ENCODE results near the gene RAD54L. TPM values are rescaled to one million over a fixed set of nuclear protein-coding genes. Genes with fewer than 3 reads are reported as not detected.
"Not testable (repeated sequence)": the region's sequence is repeated elsewhere in the genome, so short reads cannot be mapped to it uniquely, and the experiment has no call there.

RAD54L gene
- total and polyA plus RNA-seq, 10 of the 15 experiments (the other 5 are each of a cell fraction or from before 2014, with no cell fraction given), result 12.9 to 54.2 (median 23.6) TPM

DNA sequence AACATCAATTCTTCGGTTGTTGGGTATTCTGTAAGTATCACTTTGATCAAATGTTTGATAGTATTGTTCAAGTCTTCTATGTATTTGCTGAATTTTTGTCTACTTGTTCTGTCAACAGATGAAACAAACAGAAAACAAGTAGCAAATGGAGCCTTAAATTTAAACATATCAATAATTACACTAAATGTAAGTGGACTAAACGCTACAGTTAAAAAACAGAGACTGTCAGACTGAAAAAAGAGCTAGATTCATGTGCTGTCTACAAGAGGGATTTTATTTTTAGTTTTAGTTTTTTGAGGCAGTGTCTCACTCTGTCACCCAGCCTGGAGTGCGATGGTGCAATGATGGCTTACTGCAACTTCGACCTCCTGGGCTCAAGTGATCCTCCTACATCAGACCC is 10.7 kb upstream of the RAD54L start (continued):
- TF ChIP-seq, protein P1, sequence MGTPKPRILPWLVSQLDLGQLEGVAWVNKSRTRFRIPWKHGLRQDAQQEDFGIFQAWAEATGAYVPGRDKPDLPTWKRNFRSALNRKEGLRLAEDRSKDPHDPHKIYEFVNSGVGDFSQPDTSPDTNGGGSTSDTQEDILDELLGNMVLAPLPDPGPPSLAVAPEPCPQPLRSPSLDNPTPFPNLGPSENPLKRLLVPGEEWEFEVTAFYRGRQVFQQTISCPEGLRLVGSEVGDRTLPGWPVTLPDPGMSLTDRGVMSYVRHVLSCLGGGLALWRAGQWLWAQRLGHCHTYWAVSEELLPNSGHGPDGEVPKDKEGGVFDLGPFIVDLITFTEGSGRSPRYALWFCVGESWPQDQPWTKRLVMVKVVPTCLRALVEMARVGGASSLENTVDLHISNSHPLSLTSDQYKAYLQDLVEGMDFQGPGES (IDR thresholded peaks at IDR 0.05), result no peak
- no peak for TF ChIP-seq NBN (IDR thresholded peaks at IDR 0.05)

DNA sequence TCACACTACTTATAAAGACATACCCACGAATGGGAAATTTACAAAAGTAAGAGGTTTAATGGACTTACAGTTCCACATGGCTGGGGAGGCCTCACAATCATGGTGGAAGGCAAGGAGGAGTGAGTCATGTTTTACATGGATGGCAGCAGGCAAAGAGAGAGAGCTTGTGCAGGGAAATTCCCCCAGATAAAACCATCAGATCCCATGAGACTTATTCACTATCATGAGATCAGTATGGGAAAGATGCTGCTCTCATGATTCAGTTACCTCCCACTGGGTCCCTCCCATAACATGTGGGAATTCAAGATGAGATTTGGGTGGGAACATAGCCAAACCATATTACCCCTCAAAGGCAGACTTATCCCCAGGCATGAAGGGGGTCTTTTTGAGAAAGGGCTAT is 8.7 kb upstream of the RAD54L start:
- POLR2A ChIA-PET; H3K4me1 ChIP-seq (ENCODE audit: control insufficient read depth, insufficient read depth, low read length); SMC1A ChIA-PET (ENCODE audit: uncharacterized antibody, unreplicated experiment); H2AFZ ChIP-seq (ENCODE audit: control insufficient read depth, low read depth, low read length); FAIRE-seq; intact Hi-C loops (cut with micrococcal nuclease; ENCODE audit: unreplicated experiment); H3K27me3 ChIP-seq (replicated peaks in 1 of 2; ENCODE audit: control insufficient read depth in 2 of 2, insufficient read depth in 2 of 2, low read length in 1 of 2); H3K4me3 ChIP-seq; H3K79me2 ChIP-seq (ENCODE audit: control insufficient read depth, insufficient read depth, low read length); BruUV-seq (replicated peaks); H3K9ac ChIP-seq (ENCODE audit: control insufficient read depth, insufficient read depth, low read length); H4K20me1 ChIP-seq (ENCODE audit: control insufficient read depth, insufficient read depth); H3K9me3 ChIP-seq (replicated peaks; ENCODE audit: control insufficient read depth, insufficient read depth, low read length); in situ Hi-C loops (cut with MboI); H3K36me3 ChIP-seq (ENCODE audit: control insufficient read depth in 2 of 2, insufficient read depth in 2 of 2, low read length in 1 of 2); DNase-seq (ENCODE audit: low read depth, low spot score); H3K4me2 ChIP-seq (ENCODE audit: control insufficient read depth, insufficient read depth); H3K27ac ChIP-seq (ENCODE audit: control insufficient read depth, insufficient read depth); ATAC-seq; RAD21 ChIA-PET (ENCODE audit: unreplicated experiment); CTCF ChIA-PET: not testable (repeated sequence)
- 0% methylated on average over 1 of the region's 1 CpG for WGBS (ENCODE audit: insufficient coverage, insufficient replicate concordance, low lambda C conversion rate, missing lambda C conversion rate)
- peak; percentile 35 for TF ChIP-seq MEF2B (IDR thresholded peaks at IDR 0.05; ENCODE audit: partially characterized antibody, poor library complexity, severe bottlenecking)

DNA sequence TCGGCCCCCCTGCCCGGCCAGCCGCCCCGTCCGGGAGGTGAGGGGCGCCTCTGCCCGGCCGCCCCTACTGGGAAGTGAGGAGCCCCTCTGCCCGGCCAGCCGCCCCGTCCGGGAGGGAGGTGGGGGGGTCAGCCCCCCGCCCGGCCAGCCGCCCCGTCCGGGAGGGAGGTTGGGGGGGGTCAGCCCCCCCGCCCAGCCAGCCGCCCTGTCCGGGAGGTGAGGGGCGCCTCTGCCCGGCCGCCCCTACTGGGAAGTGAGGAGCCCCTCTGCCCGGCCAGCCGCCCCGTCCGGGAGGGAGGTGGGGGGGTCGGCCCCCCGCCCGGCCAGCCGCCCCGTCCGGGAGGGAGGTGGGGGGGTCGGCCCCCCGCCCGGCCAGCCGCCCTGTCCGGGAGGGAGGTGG is 5.8 kb upstream of the RAD54L start:
- BruUV-seq (replicated peaks); CTCF ChIA-PET; in situ Hi-C loops (cut with MboI); ATAC-seq; intact Hi-C loops (cut with micrococcal nuclease; ENCODE audit: unreplicated experiment); SMC1A ChIA-PET (ENCODE audit: uncharacterized antibody, unreplicated experiment); POLR2A ChIA-PET; H3K27me3 ChIP-seq (replicated peaks in 1 of 2; ENCODE audit: control insufficient read depth in 2 of 2, insufficient read depth in 2 of 2, low read length in 1 of 2); H3K9ac ChIP-seq (ENCODE audit: control insufficient read depth, insufficient read depth, low read length); H3K79me2 ChIP-seq (ENCODE audit: control insufficient read depth, insufficient read depth, low read length); H3K4me2 ChIP-seq (ENCODE audit: control insufficient read depth, insufficient read depth); FAIRE-seq; H3K4me3 ChIP-seq; H2AFZ ChIP-seq (ENCODE audit: control insufficient read depth, low read depth, low read length); DNase-seq (ENCODE audit: low read depth, low spot score); H3K36me3 ChIP-seq (ENCODE audit: control insufficient read depth in 2 of 2, insufficient read depth in 2 of 2, low read length in 1 of 2); H3K4me1 ChIP-seq (ENCODE audit: control insufficient read depth, insufficient read depth, low read length); RAD21 ChIA-PET (ENCODE audit: unreplicated experiment); H4K20me1 ChIP-seq (ENCODE audit: control insufficient read depth, insufficient read depth); H3K27ac ChIP-seq (ENCODE audit: control insufficient read depth, insufficient read depth); H3K9me3 ChIP-seq (replicated peaks; ENCODE audit: control insufficient read depth, insufficient read depth, low read length): not testable (repeated sequence)
- no CpG with 5 or more reads among the region's 38 CpGs for WGBS (ENCODE audit: insufficient coverage, insufficient replicate concordance, low lambda C conversion rate, missing lambda C conversion rate)

All from GM12878 (cell line).